HCT116 (cell line): Measurements from ENCODE around the gene FAM50A. TPM values are rescaled to one million over a fixed set of nuclear protein-coding genes. Genes with fewer than 3 reads are reported as not detected.

Experiments
- ATAC-seq: fragments of 200-7000 bp; cut with Tn5 transposase; 2 replicates; pipeline ENCODE4 v1.9.1; 2020; ENCODE audit warnings: mild to moderate bottlenecking, moderate library complexity
- BruUV-seq: library from RNA; stranded (reverse); fragments of 400-500 nt; replicated peaks from 2 replicates; lab custom pipeline; 2021; lab: Mats Ljungman, UMichigan
- CTCF ChIA-PET: fragments of 300-600 bp; sonication (Branson Sonifier 250); formaldehyde crosslinking; loops from one replicate; lab custom pipeline; 2021; ENCODE audit warnings: antibody characterized with exemption; lab: Charles Lee
- POLR2A ChIA-PET: fragments of 300-600, 350-600 bp; sonication (Branson Sonifier 250); formaldehyde crosslinking; loops from one replicate; lab custom pipeline; 2021; ENCODE audit warnings: antibody characterized with exemption; lab: Charles Lee
- RAD21 ChIA-PET, 2 experiments: fragments of 300-600 bp; sonication (Branson Sonifier 250); formaldehyde crosslinking; loops; one replicate each; lab custom pipeline; 2023; ENCODE audit warnings: low total read pairs in 2 of 2; ENCODE audit not compliant: uncharacterized antibody in 2 of 2, unreplicated experiment in 2 of 2, low non-redundant PET in 1 of 2; lab: Charles Lee
- DNase-seq: peaks from one replicate; pipeline ENCODE4 v3.0.0-alpha.2; 2010; ENCODE audit warnings: low read depth, low spot score
- H2AFZ ChIP-seq: fragments of 200-600 bp; shearing (Covaris generic), sonication (generic); 2 replicates; pipeline ENCODE4 v1.6.1; 2017; ENCODE audit warnings: low read depth, mixed run types, mixed read lengths, antibody characterized with exemption, low read length; ENCODE audit not compliant: poor library complexity, severe bottlenecking
- H3K27ac ChIP-seq: 2 replicates; pipeline ENCODE4 v1.5.1; 2012; ENCODE audit warnings: low read depth, low read length
- H3K27me3 ChIP-seq: fragments of 200-600 bp; sonication (generic); 2 replicates; pipeline ENCODE4 v1.6.1; 2016; ENCODE audit warnings: mixed run types, low read length, mixed read lengths; ENCODE audit not compliant: insufficient read depth
- H3K36me3 ChIP-seq, 2 experiments: fragments of 200-500 bp in 1 of 2; fragments of 200-600 bp in 1 of 2; sonication (Bioruptor generic) in 1 of 2; sonication (generic) in 1 of 2; 2 replicates each; pipeline versions ENCODE4 v1.5.1 to v1.6.1; 2014 to 2016; ENCODE audit warnings: low read length in 2 of 2, inconsistent platforms in 1 of 2, mixed read lengths in 1 of 2, mixed run types in 1 of 2; ENCODE audit not compliant: insufficient read depth in 2 of 2, control insufficient read depth in 1 of 2
- H3K4me1 ChIP-seq, 2 experiments: fragments of 200-600 bp in 1 of 2; sonication (generic) in 1 of 2; 2 replicates each; pipeline versions ENCODE4 v1.5.1 to v1.6.1; 2012 to 2017; ENCODE audit warnings: low read length in 2 of 2, inconsistent platforms in 1 of 2, mild to moderate bottlenecking in 1 of 2, mixed read lengths in 1 of 2, mixed run types in 1 of 2, moderate library complexity in 1 of 2; ENCODE audit not compliant: insufficient read depth in 2 of 2, control insufficient read depth in 1 of 2
- H3K4me2 ChIP-seq: fragments of 200-600 bp; sonication (generic); 2 replicates; pipeline ENCODE4 v1.6.1; 2017; ENCODE audit warnings: mixed run types, low read length, mixed read lengths
- H3K4me3 ChIP-seq, 2 experiments: fragments of 200-600 bp in 1 of 2; sonication (generic) in 1 of 2; replicated peaks in 1 of 2; 2 replicates each; pipeline ENCODE4 v1.5.1; 2011 to 2016; ENCODE audit warnings: low read length in 2 of 2, control low read depth in 1 of 2, low read depth in 1 of 2, mild to moderate bottlenecking in 1 of 2, mixed read lengths in 1 of 2, mixed run types in 1 of 2
- H3K79me2 ChIP-seq: fragments of 200-600 bp; sonication (generic); 2 replicates; pipeline ENCODE4 v1.6.1; 2017; ENCODE audit warnings: mild to moderate bottlenecking, mixed run types, low read length, moderate library complexity, mixed read lengths; ENCODE audit not compliant: insufficient read depth
- H3K9ac ChIP-seq: fragments of 200-600 bp; sonication (generic); 2 replicates; pipeline ENCODE4 v1.6.1; 2016; ENCODE audit warnings: low read length, mixed read lengths
- H3K9me2 ChIP-seq: fragments of 200-600 bp; sonication (generic), shearing (Covaris generic); 2 replicates; pipeline ENCODE4 v1.6.1; 2017; ENCODE audit warnings: mixed run types, mild to moderate bottlenecking, moderate library complexity; ENCODE audit not compliant: insufficient read depth
- H3K9me3 ChIP-seq, 2 experiments: fragments of 200-500 bp in 1 of 2; fragments of 200-600 bp in 1 of 2; sonication (Bioruptor generic) in 1 of 2; sonication (generic) in 1 of 2; 2 replicates each; pipeline ENCODE4 v1.6.1; 2014 to 2017; ENCODE audit warnings: low read length in 2 of 2, mixed read lengths in 2 of 2, inconsistent platforms in 1 of 2, low read depth in 1 of 2, mild to moderate bottlenecking in 1 of 2, mixed run types in 1 of 2, moderate library complexity in 1 of 2; ENCODE audit not compliant: control insufficient read depth in 1 of 2, insufficient read depth in 1 of 2
- H4K20me1 ChIP-seq: fragments of 200-600 bp; sonication (generic), shearing (Covaris generic); 2 replicates; pipeline ENCODE4 v1.6.1; 2017; ENCODE audit warnings: mixed run types, mild to moderate bottlenecking, moderate library complexity; ENCODE audit not compliant: insufficient read depth
- ELF1 ChIP-seq: IDR thresholded peaks from 2 replicates; pipeline ENCODE4 v1.6.1; 2012; ENCODE audit warnings: low read depth, borderline replicate concordance
- JUND ChIP-seq: IDR thresholded peaks from 2 replicates; pipeline ENCODE4 v1.6.1; 2012
- POLR2A ChIP-seq: IDR thresholded peaks from 2 replicates; pipeline ENCODE4 v1.7.0; 2011; ENCODE audit warnings: borderline replicate concordance; ENCODE audit not compliant: insufficient read depth, insufficient read length; ENCODE audit errors: extremely low read depth
- SIN3A ChIP-seq: IDR thresholded peaks from 2 replicates; pipeline ENCODE4 v1.6.1; 2012; ENCODE audit warnings: low read depth
- SP1 ChIP-seq: IDR thresholded peaks from 2 replicates; pipeline ENCODE4 v1.6.1; 2012; ENCODE audit warnings: low read depth
- TCF7L2 ChIP-seq: IDR thresholded peaks from 2 replicates; pipeline ENCODE4 v1.7.0; 2011; ENCODE audit warnings: borderline replicate concordance, inconsistent platforms; ENCODE audit not compliant: insufficient read depth, insufficient read length; ENCODE audit errors: extremely low read depth
- intact Hi-C: fragments of 100-400 bp; cut with micrococcal nuclease; formaldehyde crosslinking; loops from 2 replicates; pipeline ENCODE4 v1.10.0; 2022
- total RNA-seq: library from RNA; stranded (reverse); gene quantifications from one replicate; pipeline ENCODE4 v1.2.1, GENCODE V29; 2021; ENCODE audit not compliant: unreplicated experiment
- TF ChIP-seq, protein P1 (sequence below): IDR thresholded peaks from 2 replicates; pipeline ENCODE4 v1.6.1; 2012; ENCODE audit warnings: low read depth
- TF ChIP-seq, protein P2 (sequence below): IDR thresholded peaks from 2 replicates; pipeline ENCODE4 v1.6.1; 2012

Gene FAM50A
- total RNA-seq, 1 experiment from 2014 or later = 46.5 TPM

DNA sequence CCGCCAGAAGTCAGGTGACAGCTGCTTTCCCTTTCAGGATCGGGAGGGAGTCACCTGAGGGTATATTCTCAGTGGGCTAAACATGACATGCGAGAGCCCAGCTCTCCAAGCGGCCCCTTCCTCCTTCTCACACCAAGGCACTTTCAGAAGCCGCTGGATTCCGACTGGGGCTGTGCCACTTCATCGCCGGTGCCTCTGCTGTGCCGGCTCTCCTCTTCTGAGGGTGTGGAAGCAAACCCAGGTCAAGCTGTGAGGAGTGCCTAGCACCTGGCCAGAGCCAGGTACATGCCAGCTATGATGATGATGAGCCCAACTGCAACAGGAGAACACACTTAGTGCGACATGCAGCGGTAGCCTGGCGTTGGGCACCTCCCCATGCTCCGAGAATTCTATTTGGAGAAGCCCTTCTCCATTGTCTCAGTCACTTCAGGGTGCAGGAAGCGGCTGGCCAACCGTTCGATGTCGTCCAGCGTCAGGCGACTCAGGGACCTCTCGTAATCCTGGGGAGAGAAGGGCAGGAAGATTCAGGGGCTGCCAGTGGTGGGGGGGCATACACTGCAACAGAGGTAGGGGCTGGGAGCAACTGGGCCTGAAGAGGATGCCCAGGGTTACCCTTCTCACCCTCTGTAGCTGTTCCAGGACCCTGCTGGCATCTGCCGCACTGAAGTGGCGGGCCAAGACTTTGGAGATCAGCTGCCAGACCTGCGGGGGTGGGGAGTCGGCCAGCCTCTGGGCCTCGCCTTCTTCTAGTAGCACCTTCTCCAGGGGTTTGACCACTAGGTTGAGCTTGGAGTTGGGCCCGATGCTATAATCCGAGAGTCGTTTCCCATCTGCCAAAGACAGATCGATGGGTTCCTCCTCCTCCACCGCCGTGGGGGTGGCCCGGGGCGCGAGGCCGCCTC is 41.5 kb downstream of the FAM50A start:
- Histone ChIP-seq H3K9ac (peak overlapping the region; percentile 77), H3K27me3 (no peaks in the 10 kb centered on the region), H3K36me3 (peaks cover 0 to 10% of the 10 kb centered on the region in 2 experiments; a peak in 1 of 4 replicates), H3K4me2 (peak overlapping the region; percentile 74), H3K4me1 (peaks cover 7 to 32% of the 10 kb centered on the region in 2 experiments; a peak in 3 of 4 replicates), H3K27ac (peak overlapping the region; percentile 92), H3K9me2 (no peaks in the 10 kb centered on the region)
- POLR2A ChIA-PET = no interaction called here
- TSS peak; percentile 3 for BruUV-seq
- RAD21 ChIA-PET = no interaction called here
- TF ChIP-seq POLR2A = no peak
- TF ChIP-seq, protein P1, sequence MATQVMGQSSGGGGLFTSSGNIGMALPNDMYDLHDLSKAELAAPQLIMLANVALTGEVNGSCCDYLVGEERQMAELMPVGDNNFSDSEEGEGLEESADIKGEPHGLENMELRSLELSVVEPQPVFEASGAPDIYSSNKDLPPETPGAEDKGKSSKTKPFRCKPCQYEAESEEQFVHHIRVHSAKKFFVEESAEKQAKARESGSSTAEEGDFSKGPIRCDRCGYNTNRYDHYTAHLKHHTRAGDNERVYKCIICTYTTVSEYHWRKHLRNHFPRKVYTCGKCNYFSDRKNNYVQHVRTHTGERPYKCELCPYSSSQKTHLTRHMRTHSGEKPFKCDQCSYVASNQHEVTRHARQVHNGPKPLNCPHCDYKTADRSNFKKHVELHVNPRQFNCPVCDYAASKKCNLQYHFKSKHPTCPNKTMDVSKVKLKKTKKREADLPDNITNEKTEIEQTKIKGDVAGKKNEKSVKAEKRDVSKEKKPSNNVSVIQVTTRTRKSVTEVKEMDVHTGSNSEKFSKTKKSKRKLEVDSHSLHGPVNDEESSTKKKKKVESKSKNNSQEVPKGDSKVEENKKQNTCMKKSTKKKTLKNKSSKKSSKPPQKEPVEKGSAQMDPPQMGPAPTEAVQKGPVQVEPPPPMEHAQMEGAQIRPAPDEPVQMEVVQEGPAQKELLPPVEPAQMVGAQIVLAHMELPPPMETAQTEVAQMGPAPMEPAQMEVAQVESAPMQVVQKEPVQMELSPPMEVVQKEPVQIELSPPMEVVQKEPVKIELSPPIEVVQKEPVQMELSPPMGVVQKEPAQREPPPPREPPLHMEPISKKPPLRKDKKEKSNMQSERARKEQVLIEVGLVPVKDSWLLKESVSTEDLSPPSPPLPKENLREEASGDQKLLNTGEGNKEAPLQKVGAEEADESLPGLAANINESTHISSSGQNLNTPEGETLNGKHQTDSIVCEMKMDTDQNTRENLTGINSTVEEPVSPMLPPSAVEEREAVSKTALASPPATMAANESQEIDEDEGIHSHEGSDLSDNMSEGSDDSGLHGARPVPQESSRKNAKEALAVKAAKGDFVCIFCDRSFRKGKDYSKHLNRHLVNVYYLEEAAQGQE = no peak
- TF ChIP-seq SIN3A = no peak
- TF ChIP-seq SP1 = no peak
- TF ChIP-seq ELF1 = no peak
- no peak for TF ChIP-seq TCF7L2
- no peak for TF ChIP-seq JUND
- TF ChIP-seq, protein P2, sequence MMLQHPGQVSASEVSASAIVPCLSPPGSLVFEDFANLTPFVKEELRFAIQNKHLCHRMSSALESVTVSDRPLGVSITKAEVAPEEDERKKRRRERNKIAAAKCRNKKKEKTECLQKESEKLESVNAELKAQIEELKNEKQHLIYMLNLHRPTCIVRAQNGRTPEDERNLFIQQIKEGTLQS = no peak
- TF ChIP-seq, all 23 proteins: peak for 0
- H3K79me2 ChIP-seq = peaks cover 15% of the 10 kb centered on the region
- ATAC-seq = no peak
- H3K4me3 ChIP-seq = peak overlapping the region; percentile 59 to 67
- CTCF ChIA-PET = no interaction called here
- DNase-seq = no peak
- H4K20me1 ChIP-seq = no peaks in the 10 kb centered on the region
- no peak overlapping the region for H2AFZ ChIP-seq
- intact Hi-C loops = no loop called here
- H3K9me3 ChIP-seq = no peaks in the 10 kb centered on the region
